GM19397 (cell line): ENCODE measurements around the gene POMC.
"Not testable (repeated sequence)": the region's sequence is repeated elsewhere in the genome, so short reads cannot be mapped to it uniquely, and the experiment has no call there.

Experiments used
- ATAC-seq: cut with Tn5 transposase; IDR thresholded peaks from one replicate; pipeline ENCODE4 v1.9.1; 2021; ENCODE audit warnings: mild to moderate bottlenecking, moderate library complexity; ENCODE audit not compliant: unreplicated experiment

POMC gene

DNA sequence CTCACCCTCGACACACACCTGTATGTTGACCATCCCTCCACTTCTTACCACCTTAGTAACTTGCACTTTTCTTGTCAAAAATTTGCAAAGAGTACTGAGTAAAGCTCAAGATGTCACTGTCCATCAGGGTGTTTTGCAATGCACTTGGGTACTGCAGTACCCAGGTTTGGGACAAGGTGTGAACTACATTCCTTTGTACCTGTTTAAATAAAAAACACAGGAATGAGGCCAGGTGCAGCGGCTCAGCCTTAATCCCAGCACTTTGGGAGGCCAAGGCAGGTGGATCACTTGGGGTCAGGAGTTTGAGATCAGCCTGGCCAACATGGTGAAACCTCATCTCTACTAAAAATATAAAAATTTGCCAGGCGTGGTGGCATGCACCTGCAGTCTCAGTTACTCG, 27.8 kb downstream of the POMC start:
- ATAC-seq = not testable (repeated sequence)

GRCh38 chr2:25132693-25133092, 35.7 kb downstream of the POMC start:
- no peak for ATAC-seq

DNA sequence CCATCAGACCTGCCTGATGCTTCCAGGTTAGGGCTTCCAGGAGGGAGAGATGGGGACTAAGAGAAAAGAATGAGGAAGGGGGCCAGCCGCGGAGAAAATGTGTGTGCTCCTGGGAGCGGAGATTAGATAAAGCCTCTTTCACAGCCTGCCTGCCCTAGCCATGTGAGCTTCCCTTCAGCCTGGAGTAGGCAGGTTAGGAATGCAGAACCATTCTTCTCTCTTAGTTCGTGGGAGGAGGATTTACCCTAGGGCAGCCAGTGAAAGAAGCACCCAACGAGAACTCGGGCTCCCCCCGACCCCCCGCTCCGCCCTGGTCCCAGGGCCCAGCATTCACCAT, 36.1 kb downstream of the POMC start:
- ATAC-seq = no peak

DNA sequence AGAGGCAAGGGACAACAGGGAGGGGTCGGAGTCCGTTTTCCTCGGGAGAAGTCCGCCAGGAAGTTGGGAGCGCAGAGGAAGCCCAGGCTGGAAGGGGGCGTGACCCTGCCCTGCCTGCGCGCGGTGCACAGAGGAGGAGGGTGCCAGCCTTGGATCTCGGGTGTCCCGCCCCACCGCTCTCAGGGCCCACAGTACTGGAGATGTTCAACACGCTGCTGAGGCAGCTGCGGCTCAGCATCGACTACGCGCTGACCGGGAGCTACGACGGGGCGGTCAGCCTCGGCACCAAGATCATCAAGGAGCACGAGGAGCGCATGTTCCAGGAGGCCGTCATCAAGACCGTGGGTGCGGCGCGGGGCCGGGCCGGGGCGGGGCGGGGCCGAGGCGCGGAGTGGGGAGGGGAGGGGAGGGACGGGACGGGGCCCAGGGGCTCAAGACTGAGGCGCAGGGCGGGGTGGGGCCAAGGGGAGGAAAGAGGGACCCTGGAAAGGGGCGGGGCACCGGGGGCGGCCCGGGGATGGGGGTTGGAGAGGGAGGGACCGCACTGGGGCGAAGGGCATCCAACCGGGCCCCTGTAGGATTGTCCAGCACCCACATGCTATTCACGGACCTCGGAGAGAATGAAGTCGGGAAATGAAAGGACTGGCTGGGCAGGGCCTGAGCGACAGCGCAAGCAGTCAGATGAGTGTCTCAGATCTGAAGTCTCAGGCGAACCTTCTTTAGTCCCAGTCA, 36.6 kb downstream of the POMC start:
- ATAC-seq = no peak

- no peak for ATAC-seq
Measured at GRCh38 chr2:25131253-25131566, 37.2 kb downstream of the POMC start.

DNA sequence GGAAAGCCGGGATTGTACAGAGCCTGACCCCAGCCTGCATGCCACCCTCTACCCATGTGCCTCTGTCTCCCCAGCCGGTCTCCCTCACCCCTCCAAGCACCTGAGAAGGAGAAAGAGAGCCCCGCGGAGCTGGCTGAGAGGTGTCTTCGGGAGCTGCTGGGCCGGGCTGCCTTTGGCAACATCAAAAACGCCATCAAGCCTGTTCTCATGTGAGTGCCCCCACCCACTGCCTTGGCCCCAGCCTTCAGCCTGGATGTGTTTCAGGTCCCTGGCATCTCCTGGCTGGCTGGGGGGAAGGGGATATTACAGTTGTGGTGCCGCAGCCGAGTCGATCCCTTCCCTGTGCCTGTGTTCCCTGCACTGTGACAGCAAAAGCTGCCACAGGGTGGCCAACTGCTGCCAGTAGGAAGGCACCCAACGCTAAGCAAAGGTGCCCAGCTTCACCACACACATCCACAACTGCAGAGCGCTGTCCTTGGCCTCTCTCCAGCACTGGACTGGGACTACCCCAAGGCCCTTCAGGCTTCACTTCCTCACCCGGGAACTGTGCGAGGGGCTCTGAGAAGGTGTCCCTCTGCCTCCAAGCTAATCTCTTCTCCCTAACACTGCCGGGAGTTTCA, 38.4 kb downstream of the POMC start:
- ATAC-seq = no peak

DNA sequence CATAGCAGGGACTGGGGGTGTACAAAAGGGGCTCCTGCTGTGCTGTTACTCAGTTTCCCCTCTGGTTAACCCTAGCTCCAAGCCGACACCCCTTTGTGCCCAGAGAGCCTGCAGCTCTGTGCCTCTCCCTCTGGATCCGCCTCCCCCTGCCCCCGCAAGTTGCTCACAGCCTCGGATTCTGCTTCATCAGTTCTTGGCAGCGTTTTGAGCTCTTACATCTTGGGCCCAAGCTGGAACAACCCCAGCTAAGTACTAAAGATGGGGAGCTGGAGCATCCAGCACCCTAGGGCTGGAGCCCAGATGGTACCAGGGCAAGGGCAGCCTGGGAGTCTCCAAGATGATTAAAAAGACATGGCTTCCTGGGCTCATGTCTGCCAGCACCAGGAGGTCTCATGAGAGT, 40.7 kb downstream of the POMC start:
- ATAC-seq = no peak

GRCh38 chr2:25127071-25127470, 41.3 kb downstream of the POMC start:
- ATAC-seq = not testable (repeated sequence)

DNA sequence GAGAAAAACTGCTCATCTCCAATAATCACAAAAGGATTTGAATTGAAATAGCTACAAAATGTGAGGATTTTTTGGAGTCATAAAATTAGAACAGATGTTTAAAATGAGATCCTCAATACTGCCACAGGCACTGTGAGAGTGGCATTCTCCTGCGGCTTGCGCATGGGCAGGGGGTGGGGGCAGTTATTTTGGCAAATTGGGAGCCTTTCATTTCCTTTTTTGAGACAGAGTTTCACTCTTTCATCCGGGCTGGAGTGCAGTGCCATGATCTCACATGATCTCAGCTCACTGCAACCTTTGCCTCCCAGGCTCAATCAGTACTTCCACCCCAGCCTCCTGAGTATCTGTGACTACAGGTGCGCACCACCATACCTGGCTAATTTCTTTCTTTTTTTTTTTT, 42.4 kb downstream of the POMC start:
- ATAC-seq = no peak

GRCh38 chr2:25125189-25125588, 43.2 kb downstream of the POMC start:
- no peak for ATAC-seq

DNA sequence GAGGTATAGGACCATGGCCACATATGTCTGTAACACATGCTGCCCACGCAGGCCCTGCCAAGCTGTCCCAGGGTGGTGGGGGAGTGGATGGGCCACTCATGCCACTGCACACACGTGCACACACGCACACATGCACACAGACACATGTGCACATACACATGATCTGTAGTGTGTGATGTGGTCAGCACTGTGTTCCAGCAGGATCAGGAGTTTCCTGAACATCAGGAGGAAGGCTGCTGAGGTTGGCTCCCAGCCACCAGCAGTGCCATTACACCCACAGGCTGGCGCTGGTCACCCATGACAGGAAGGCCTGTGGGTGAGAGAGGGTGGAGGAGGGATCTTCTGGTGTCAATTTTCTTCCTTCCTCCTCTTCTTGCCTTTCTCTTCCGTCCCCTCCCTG, 44.7 kb downstream of the POMC start:
- ATAC-seq = no peak

DNA sequence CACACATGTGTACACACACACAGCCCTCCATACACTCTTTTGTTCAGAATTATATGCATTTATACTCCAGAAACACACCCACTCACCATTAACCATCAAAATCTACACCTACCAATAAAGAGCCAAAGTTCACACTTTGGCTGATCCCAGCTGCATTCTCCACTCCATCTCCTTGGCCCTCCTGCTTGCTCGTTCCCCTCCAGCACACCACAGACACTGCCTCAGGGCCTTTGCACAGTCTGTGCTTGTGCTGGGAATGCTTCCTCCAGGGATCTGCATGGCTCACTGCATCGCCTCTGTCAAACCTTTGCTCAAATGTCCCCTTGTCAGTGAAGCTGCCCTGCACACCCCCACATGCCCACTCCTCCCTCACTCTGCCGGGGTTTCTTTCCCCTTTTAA, 46.0 kb downstream of the POMC start:
- no peak for ATAC-seq

DNA sequence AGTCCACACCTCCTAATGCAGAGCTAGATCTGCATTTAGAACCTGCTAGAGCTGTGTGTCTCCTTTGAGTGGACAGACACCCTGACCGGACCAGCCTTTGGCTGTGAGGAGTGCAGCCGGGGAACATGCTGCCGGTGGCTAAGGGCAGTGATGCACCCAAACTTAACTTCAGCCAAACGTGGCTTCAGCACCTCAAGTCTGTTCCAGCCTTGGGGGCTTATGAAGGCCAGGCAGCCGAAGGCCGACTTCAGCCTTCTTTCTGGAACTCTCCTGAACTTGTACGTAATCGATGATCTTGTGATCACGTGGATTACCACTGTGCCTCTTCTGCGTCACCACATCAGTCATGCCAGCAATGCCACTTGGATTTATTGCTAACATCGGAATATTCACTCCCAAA, 49.1 kb downstream of the POMC start:
- no peak for ATAC-seq

DNA sequence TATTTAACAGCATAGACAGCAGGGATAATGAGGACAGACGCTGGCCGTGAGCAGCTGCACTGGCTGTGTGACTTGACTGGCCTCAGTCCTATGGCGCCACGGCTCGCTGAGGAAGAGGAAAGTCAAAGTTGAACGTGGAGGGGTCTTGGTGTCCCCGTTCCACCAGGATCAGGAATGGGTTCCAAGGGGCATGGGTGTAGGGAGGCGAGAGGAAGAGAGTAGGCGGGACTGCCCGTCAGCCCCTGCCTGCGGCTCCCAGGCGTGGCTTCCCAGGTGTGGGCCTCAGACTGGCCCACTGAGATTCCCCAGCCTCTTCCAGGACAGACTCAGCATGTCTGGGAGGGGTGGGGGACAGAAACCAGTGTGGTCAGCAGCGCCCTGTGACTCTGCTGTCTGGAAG, 51.4 kb downstream of the POMC start:
- ATAC-seq = no peak

GRCh38 chr2:25115902-25116301, 52.5 kb downstream of the POMC start:
- ATAC-seq = no peak

- ATAC-seq = no peak
Measured at GRCh38 chr2:25115249-25115883, 53.0 kb downstream of the POMC start.

DNA sequence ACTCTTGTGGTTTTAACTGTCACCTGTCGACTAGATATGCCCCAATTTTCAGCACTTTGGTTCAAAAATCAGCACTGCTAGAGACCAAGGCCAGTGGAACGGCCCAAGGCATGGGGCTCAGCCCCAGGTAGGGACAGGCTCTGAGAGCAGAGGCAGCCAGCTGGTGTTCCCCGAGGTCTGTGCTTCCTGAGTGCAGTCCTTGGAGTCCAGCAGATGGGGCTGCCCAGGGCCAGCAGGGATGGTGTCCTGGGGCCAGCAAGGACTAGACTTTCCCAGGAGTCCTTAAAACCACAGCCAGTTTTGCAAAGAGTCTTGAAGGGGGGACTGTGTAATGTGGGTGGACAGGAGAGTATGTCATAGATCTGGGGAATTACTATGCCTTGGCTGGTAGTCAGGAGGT, 56.3 kb downstream of the POMC start:
- ATAC-seq = no peak
